NCI-H226 (cell line): ENCODE measurements around the gene GPR137.

Source experiments
- DNase-seq: peaks from one replicate; pipeline ENCODE4 v3.0.0-alpha.2; 2015

The GPR137 gene

DNA sequence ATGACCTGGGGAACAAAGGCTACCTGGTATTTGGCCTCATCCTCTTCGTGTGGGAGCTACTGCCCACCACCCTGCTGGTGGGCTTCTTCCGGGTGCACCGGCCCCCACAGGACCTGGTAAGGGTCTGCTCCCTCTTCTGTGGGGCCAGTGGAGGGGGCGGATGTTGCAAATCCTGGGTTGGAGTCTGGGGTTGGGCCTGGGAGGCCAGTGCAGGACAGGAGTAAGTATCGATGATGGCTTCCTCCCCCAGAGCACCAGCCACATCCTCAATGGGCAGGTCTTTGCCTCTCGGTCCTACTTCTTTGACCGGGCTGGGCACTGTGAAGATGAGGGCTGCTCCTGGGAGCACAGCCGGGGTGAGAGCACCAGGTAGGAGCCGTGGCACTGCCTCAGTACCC lies 2.7 kb downstream of the GPR137 start:
- no peak for DNase-seq

DNA sequence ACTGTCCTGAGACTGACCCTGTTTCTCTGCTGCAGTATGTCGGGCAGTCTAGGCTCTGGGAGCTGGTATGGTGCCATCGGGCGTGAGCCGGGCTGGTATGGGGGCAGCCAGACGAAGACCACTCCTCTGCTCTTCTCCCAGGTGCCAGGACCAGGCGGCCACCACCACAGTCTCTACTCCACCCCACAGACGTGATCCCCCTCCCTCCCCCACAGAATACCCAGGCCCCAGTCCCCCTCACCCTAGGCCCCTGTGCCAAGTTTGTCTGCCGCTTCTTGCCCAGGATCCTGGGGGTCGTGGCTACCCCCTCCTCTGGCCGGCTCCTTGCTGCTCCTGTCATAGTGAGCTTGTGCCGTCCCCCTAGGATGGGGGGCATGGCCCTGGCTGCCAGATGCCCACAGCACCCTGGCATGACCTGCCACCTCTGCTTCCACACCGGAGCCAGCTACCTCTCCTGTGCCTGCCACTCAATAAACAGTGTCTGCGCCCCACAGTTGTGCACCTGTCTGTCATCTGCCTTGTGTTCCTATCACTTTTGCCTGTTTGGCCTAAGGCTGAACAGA lies 3.4 kb downstream of the GPR137 start:
- DNase-seq: no peak

DNA sequence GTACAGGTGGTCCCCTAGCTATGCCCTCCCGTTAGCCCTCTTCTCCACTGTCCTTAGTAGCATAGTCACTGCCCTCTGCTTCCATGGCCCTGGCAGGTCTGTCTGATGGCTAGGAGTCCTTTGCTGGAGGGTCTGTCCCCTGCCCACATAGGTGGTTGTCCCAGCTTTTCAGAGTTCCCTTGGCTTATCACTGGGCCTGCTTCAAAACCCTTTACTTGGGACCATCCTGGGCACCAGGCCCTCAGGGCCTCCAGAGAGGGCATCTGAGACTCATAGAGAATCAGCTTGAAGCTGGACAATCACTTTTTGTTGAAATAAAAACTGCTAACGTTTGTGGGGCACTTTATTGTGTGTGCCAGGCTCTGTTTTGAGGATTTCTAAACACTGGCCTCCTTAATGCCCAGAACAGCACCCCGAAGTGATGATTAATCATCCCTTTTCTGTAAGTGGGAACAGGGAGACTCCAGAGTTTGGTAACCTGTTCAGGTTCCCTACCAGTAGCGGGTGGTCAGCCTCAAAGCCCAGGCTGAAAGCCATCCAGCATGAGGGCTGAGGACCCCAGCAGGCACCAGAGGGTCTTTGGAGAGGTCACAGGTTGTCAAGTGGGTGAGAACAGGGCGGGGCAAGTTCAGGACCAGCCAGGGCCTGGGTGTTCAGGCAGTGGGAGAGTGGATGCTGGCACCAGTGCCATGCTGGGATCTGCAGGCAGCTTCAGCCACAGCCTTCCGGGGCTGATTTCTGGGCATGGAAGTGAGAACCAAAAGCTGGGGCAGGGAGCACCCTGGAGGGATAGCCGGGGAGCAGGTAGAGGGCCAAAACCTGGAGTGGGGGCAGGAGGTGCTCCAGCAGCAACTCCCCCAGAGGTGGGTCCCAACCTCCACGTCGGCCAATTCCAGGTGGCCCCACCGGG lies 5.0 kb downstream of the GPR137 start:
- no peak for DNase-seq

DNA sequence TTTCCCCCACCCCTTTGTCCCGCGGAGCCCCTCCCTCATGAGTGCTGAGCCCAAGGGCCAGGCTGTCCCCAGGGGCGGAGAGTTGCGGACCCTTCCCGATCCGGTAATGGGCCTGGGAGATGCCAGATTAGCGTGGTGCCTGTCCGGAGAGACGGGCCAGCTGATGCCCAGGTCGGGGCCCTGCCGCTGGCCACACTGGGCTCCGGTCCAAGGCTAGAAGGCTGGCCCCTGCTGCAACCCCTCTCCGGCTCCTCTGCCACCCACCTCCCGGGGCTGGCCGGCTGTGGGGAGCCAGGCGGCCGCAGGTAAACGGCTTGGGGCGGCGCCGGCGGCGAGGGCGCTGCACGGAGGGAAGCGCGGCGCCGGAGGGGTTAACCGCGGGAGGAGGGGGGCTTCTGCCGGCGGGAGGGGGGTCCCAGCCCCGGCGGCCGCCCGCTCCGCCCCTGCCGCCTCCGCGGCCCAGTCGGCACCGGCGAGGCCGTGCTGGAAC lies 5.7 kb downstream of the GPR137 start, which contains the start of gene KCNK4:
KCNK4 (plus strand) TSS at position 41 of the 490 bp plus-strand sequence. CDS start 1,717 bp downstream, outside the sequence.
- DNase-seq: no peak

DNA sequence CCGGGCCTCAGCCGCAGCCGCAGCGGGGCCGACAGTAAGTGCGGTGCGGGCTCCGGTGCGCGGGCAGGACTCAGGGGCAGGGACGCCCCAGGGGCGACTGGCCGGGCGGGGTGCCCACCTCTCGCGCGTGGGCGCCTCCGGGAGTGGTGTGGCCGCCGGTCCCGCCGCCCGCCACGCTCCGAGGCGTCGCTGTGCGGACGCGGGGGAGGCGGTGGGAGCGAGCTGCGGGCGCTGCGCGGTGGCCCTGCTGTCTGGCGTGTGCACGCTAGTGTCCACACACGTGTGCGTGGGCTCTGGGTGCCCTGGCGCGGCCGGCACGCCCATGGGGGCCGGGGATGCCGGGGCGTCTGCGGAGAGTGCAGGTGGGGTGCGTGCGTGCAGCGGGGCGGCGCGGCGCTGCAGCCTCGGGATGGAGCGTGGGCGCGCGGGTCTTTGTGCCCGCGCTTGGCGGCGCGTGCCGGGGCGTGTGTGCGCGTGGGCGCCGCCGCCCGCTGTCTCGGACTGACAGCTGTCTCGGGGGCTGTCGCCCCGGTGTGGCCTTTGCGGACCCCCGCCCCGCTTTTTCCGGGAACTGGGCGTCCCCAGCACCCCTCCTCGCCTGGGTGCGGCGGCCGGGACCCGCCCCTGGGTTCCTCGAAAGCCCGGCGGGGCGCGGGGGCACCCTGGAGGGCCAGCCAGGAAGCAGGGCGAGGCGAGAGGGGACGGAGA lies 6.3 kb downstream of the GPR137 start:
- DNase-seq: no peak

DNA sequence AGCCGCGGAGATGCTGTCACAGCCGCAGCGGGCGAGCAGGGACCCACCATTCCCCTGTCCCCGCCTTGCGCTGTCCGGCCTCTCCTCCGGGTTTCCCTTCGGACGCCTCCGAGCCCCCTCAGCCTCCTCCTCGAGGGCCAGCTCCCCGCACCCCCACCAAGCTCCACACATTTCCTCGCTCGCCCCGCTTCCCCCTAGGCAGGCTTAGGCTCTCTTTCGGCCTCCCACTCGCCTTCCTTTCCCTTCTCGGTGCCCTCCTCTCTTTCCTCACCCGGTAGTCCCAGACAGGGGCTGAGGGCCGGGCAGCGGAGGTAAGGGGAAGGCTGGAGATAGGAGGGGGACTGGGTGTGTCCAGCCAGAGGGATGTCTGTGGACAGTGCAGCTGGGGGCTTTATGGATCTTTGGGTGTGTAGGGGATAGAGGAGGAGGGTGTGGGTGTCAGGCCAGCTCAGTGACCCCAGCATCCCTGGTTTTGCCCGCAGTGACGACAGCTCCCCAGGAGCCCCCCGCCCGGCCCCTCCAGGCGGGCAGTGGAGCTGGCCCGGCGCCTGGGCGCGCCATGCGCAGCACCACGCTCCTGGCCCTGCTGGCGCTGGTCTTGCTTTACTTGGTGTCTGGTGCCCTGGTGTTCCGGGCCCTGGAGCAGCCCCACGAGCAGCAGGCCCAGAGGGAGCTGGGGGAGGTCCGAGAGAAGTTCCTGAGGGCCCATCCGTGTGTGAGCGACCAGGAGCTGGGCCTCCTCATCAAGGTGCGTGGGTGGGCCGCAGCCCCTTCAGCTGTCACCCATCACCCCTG lies 7.0 kb downstream of the GPR137 start:
- no peak for DNase-seq

DNA sequence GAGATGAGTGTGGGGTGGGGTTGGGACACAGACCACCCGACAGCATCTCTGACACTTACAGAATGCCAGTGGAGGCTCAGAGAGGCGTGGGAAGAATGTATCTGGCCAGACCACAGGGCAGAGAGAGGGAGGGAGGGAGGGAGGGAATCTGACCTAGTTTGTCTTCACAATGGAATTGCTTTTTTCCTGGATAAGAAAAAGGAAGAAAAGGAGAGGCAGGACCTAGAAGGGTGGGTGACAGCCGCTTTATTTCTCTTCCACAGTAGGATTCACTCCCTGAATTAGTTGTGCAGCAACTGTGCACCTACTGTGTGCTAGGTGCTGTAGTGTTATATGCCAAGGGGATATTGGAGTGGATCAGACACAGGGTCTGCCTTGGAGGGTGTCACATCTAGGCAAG lies 9.1 kb downstream of the GPR137 start:
- no peak for DNase-seq

DNA sequence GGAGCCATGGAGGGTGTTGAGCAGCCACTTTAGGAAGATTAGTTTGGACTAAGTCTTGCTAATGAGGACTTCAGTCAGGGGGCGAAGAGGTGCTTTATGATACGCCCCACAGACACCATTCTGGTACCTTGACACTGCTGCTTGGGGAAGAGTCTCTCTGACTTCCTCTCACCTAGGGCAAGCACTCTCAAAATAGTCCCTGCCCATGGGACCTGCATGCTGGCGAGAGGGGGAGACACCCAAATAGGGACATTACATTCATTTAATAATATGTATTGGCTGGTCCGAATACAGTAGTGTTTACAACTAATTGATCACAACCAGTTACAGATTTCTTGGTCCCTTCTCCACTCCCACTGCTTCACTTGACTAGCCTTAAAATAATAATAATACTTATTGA lies 10.1 kb downstream of the GPR137 start:
- DNase-seq: no peak

DNA sequence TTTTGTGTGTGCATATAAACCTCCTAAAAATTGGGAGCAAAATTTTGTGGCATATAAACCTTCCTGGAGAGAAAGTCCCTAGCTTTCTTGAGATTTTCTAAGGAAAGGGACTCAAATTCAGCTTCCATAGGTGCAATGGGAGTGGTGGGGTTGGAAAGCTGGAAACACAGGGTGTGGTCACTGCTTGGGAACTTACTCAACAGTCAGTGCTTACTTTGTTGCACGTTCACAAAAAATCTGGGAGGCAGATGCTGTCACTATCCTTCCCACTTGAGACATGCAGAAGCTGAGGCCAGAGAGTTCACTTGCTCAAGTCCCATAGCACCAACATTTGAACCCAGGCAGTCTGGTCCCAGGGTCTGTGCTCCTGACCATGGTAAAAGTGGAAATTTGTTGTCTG lies 10.6 kb downstream of the GPR137 start:
- DNase-seq: no peak

DNA sequence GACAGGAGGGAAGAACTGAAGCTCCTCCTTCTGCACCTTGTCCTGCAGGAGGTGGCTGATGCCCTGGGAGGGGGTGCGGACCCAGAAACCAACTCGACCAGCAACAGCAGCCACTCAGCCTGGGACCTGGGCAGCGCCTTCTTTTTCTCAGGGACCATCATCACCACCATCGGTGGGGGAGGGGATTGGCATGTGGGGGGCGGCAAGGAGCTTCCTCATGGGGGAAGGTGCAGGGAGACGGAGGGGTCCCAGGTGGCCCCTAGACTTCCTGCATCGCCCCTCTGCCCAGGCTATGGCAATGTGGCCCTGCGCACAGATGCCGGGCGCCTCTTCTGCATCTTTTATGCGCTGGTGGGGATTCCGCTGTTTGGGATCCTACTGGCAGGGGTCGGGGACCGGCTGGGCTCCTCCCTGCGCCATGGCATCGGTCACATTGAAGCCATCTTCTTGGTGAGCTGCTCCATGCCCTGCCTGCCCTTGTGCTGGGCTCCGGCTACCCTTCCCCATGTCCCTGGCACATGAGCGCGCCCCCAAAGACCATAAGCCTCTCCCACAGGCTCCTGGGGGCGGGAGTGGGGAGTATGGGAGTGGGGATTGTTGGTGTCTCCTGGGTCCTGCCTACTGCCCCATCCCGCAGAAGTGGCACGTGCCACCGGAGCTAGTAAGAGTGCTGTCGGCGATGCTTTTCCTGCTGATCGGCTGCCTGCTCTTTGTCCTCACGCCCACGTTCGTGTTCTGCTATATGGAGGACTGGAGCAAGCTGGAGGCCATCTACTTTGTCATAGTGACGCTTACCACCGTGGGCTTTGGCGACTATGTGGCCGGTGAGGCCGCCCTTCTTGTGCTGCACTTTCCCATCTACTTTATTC lies 11.4 kb downstream of the GPR137 start:
- DNase-seq: no peak

DNA sequence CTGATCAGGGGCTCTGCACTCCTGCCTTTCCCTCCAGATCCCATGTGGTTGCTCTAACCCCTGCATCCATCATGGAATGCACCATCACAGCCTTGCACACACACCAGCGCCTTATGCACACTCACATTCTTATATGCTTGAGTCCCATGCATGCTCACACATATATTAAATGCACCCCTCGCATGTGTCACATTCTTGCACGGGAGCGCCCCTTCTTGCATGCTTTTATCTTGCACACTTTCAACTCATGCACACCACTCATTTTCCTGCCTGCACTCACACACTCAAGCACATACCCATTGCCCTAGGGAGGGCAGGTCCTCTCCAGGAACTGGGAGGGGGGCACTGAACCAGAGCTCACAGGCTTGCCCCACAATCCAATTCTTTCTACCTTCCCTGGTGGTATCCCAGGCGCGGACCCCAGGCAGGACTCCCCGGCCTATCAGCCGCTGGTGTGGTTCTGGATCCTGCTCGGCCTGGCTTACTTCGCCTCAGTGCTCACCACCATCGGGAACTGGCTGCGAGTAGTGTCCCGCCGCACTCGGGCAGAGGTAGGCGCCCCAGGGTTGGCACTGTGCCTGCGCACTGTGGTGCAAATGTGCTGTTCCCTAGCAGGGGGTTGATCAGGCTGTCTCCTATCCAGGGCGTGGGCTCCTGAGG lies 12.2 kb downstream of the GPR137 start:
- DNase-seq: no peak

DNA sequence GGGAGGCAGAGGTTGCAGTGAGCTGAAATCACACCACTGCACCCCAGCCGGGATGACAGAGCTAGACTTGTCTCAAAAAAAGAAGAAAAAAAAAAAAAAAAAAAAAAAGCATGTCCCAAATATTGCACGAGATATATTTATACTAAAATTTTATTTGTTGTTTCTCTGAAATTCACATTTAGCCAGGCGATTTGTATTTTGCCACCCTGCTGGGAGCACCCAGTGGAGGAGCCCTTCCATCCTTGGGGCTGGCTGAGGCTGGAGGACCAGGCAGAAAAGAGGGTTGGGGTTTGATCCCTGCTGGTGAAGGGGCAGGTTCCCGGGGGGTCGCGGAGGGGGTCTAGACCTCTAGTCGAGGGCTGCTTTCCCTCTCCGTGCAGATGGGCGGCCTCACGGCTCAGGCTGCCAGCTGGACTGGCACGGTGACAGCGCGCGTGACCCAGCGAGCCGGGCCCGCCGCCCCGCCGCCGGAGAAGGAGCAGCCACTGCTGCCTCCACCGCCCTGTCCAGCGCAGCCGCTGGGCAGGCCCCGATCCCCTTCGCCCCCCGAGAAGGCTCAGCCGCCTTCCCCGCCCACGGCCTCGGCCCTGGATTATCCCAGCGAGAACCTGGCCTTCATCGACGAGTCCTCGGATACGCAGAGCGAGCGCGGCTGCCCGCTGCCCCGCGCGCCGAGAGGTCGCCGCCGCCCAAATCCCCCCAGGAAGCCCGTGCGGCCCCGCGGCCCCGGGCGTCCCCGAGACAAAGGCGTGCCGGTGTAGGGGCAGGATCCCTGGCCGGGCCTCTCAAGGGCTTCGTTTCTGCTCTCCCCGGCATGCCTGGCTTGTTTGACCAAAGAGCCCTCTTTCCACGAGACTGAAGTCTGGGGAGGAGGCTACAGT lies 13.6 kb downstream of the GPR137 start:
- DNase-seq: no peak

DNA sequence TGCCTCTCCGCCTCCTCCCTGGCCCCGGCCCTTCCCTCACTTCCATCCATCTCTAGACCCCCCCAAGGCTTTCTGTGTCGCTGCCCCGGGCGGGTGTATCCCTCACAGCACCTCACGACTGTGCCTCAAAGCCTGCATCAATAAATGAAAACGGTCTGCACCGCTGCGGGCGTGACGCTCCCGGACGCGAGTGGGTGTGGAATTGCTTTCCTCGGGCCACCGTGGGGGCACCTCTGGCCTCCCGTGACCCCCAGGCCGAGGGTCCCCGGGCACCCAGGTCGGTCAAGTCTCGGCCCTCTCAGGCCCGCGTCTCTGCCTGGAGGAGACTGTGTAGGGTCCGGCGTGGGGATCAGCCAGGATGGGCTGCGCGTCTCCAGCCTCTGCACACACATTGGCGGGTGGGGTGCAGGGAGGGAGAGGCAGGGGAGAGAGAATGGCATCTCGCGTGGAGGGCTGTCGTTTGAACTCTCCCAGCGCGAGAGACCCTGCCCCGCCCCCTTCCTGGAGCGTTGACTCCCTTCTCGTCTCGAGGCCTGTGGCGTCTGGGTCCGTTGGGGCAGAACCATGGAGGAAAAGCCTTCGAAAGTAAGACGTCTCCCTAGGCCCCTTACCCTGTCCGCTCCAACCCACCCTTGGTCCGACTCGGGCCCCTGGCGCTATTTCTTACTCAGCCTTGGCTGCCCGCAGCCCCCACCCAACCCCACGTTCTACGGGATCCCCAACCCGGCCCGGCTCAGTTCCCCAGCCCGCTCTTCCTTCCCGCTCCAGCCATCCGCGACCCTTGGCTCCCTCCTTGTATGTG lies 14.4 kb downstream of the GPR137 start, which contains the start of gene CATSPERZ:
CATSPERZ (plus strand) TSS at position 512 of the 802 bp plus-strand sequence; CDS start at position 565, 53 bp downstream.
- no peak for DNase-seq

DNA sequence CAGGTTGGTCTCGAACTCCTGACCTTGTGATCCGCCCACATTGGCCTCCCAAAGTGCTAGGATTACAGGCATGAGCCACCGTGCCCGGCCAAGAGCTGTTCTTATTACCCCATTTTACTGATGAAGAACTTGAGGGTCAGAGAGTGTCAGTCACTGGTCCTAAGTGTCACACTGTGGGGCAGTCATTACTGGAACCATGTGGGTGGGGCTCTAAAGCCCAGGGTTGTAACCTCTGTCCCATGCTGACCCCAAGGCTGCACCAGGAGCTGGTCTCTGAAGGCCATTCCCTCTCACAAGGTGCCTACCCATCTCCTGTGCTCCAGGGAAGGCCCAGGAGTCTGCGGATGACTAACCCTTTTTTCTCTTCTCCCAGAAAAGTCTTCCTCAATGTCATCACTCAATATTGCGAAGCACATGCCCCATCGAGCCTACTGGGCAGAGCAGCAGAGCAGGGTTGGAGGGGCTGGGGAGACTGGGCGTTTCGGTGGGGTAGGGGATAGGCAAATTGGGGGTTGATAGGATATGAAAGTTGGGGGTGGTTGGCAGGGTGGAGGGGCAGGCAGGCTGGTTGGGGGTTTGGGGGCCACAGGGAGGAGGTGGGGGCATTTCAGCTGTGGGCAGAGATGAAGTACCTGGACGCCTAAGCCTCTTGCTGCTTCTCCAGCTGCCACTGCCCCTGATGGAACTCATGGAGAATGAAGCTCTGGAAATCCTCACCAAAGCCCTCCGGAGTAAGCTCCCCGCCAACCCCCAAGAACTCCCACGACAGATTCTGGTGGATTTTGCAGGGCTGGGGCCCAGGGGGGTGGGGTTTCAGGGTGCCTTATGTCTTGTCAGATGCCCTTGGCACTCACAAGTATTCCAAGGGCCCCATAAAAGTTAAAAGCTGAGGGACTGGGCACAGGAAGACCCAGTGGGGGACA lies 17.7 kb downstream of the GPR137 start:
- DNase-seq: no peak

DNA sequence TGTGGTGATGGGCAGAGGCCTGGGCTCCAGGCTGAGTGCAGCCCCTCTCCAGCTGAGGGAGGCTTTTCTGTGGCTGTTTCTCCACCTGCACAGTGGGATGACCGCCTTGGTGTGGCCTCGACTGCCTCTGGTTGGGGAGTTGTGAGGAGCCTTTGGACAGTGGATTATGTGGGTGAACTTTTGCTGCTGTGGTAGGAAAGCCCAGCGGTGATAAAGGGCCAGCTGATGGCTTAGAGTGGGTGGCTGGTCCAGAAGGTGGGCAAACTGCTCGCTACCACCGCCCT lies 18.3 kb downstream of the GPR137 start:
- no peak for DNase-seq

DNA sequence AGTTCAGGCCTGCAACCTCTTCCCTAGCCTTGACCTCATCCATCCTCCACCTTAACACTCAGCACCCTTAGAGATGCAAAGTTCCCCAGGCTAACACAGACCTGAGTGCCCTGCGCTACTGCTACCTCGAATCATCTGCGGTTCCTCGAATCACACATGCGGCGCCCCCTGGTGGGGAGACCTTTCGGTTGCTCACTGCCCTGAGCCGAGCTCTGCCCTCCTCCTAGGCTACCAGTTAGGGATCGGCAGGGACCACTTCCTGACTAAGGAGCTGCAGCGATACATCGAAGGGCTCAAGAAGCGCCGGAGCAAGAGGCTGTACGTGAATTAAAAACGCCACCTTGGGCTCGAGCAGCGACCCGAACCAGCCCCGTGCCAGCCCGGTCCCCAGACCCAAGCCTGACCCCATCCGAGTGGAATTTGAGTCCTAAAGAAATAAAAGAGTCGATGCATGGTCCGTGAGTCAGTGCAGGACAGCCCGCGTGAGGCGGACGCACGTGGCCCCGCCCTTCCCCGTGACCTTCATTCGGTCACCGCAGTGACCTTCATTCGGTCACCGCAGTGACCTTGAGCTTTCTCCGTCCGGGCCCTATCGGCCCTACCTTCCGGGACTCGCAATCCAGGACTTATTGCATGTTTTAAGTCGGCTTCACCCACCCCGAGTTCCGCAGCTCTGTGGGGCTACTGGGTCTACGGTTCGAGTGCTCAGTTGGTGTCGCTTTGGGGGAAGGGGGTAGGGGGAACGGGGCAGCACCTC lies 18.8 kb downstream of the GPR137 start:
- peak; percentile 88 for DNase-seq

DNA sequence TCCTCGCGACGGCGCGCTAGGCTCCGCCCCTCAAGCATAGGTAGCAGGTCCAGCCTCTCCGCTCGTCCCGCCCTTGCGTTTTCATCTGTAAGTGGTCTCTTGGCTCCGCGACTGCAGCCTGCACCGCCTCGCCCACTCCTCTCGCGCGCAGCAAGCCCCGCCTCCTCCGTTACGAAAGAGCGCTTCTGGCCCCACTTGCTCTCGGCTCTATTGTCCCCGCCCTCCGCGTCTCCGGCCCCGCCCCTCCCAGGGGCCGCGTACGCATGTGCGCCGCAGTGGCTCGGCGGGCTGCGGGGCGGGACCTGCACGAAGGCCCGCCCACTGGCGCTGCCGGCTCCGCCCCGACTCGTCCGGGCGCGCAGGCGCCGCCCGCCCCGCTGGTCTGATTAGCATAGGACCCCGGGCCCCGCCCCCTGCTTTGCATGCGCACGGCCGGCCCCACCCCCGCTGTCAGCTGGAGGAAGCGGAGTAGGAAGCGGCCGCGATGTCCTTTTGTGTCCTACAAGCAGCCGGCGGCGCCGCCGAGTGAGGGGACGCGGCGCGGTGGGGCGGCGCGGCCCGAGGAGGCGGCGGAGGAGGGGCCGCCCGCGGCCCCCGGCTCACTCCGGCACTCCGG lies 19.5 kb downstream of the GPR137 start, which contains the start of gene ESRRA:
ESRRA (plus strand) TSS at position 450 of the 616 bp plus-strand sequence. CDS start 1,656 bp downstream, outside the sequence.
- DNase-seq: peak; percentile 95
